ENCODE data around the gene TSHZ2.

Gene TSHZ2

DNA sequence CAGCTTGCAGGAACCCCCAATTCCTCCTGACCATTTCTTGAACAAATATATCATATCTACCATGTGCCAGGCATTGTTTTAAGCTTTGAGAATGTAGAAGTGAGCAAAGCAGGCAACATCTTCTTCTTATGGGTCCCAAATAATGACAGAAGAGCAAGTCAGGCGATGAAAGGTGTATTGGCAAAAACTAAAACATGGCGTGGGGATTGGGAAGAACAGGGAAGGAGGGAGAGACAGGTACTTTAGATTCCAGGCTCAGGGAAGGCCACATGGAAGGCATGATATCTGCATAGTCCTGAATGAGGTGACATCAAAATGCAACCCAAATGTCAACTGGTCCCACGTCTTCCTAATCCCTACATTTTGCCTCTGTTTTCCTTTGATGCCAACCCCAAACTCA lies 434.4 kb downstream of the TSHZ2 start:
- Histone ChIP-seq H3K27me3 (replicated peaks; ENCODE audit: control insufficient read depth, insufficient read depth, low read length) (no peaks in the 10 kb centered on the region; the same call in 1 of the 2 replicates), H3K4me3 (replicated peaks; ENCODE audit: low read depth, low read length) (no peak overlapping the region), H3K36me3 (ENCODE audit: control insufficient read depth, insufficient read depth, low read length) (no peaks in the 10 kb centered on the region)
- TF ChIP-seq, protein P1, sequence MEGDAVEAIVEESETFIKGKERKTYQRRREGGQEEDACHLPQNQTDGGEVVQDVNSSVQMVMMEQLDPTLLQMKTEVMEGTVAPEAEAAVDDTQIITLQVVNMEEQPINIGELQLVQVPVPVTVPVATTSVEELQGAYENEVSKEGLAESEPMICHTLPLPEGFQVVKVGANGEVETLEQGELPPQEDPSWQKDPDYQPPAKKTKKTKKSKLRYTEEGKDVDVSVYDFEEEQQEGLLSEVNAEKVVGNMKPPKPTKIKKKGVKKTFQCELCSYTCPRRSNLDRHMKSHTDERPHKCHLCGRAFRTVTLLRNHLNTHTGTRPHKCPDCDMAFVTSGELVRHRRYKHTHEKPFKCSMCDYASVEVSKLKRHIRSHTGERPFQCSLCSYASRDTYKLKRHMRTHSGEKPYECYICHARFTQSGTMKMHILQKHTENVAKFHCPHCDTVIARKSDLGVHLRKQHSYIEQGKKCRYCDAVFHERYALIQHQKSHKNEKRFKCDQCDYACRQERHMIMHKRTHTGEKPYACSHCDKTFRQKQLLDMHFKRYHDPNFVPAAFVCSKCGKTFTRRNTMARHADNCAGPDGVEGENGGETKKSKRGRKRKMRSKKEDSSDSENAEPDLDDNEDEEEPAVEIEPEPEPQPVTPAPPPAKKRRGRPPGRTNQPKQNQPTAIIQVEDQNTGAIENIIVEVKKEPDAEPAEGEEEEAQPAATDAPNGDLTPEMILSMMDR (IDR thresholded peaks at IDR 0.05; ENCODE audit: insufficient read depth, low read length, poor library complexity, severe bottlenecking): no peak
- no peak for DNase-seq (ENCODE audit: extremely low read depth, insufficient read length)

DNA sequence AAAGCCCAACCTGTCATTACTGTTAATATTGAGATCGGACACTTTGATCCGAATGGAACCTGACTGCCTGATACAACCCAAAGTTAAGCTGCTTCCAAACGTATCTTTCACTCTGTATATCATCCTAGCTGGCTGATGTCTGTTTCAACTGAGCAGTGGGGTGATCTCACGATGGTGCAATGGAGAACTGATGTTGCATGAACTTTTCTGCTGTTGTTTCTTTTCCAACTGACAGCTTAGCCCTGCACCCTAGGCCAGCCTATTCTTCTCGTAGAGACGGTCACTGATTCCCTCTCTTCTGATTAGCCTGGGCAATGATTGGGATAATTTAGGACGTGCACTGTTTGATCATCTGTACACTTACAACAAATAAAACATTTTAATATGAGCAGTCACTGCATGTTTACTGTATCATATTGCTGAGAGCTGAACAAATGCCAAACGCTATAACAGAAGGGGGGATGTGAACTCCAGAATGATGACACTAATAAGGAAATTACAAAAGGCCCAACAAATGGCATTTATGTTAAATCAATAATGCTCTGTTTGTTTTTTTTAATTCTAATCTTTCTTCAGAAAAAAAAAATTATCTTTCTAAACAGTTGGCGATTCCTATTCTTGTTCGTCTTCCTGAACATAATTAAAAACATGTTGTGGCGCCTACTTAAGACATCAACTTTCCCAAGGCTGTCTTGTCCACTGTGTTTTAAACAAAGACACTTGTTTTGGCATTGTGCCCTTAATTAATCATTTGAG lies 436.7 kb downstream of the TSHZ2 start:
- TF ChIP-seq, protein P1 (IDR thresholded peaks at IDR 0.05; ENCODE audit: insufficient read depth, low read length, poor library complexity, severe bottlenecking): no peak
- no peak overlapping the region for H3K4me3 ChIP-seq (replicated peaks; ENCODE audit: low read depth, low read length)
- DNase-seq (ENCODE audit: extremely low read depth, insufficient read length): no peak
- H3K36me3 ChIP-seq (ENCODE audit: control insufficient read depth, insufficient read depth, low read length): no peaks in the 10 kb centered on the region
- H3K27me3 ChIP-seq (replicated peaks; ENCODE audit: control insufficient read depth, insufficient read depth, low read length): no peaks in the 10 kb centered on the region; the same call in 1 of the 2 replicates

DNA sequence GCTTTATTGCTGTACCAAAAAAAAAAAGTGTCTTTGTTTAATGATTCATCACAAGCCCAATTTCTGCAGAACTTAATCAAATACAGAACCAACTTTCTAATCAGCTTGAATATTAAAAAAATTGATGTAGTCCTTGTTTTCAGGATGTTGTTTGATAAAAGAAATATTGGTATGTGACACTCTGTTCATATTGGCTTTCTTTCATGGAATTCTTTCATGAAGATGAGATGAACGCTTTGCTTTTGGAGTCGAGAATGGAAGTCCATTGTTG lies 437.2 kb downstream of the TSHZ2 start:
- DNase-seq (ENCODE audit: extremely low read depth, insufficient read length): no peak

DNA sequence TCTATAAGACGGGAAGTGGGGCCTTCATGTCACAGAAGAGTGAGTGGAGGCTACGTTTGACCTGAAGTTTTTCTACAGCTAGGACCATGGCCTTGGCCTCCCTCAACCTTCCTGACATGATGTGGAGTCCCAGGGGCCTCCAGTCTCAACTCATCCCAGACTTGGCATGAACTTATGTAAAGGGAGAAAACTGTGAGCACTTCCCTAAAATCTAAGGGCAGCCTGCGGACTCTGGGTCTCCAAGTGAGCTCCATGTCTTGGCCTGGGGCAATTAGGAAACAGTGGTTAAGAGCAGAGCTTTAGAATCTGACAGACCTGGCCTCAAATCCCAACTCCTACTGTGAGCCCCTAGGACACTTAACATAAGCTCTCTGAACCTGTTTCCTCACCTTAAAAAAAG lies 439.0 kb downstream of the TSHZ2 start:
- H3K36me3 ChIP-seq (ENCODE audit: control insufficient read depth, insufficient read depth, low read length): no peaks in the 10 kb centered on the region
- no peak for DNase-seq (ENCODE audit: extremely low read depth, insufficient read length)
- H3K4me3 ChIP-seq (replicated peaks; ENCODE audit: low read depth, low read length): no peak overlapping the region

More for the DNA sequence above, 437.2 kb downstream of the TSHZ2 start:
- Histone ChIP-seq H3K36me3 (ENCODE audit: control insufficient read depth, insufficient read depth, low read length) (no peaks in the 10 kb centered on the region), H3K4me3 (replicated peaks; ENCODE audit: low read depth, low read length) (no peak overlapping the region), H3K27me3 (replicated peaks; ENCODE audit: control insufficient read depth, insufficient read depth, low read length) (no peaks in the 10 kb centered on the region; the same call in 1 of the 2 replicates)
- TF ChIP-seq, protein P1 (IDR thresholded peaks at IDR 0.05; ENCODE audit: insufficient read depth, low read length, poor library complexity, severe bottlenecking): no peak

DNA sequence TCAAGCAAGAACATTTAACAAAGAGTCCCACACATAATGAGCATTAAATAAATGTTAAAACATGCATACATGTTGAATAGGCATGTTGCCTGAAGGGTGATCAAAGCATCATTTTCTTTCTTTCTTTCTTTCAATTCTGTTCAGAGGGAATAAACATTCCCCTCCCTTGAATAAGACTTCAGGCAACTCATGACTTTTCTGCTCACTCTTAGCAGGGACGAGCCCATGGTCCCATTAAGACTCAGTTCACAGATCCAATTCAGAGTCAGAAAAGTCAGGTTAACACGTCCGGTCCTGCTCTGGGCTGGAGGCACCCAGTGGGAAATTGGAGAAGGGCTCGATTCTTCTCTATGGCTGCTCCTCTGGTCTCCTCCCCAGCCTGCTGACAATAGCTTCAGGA lies 439.7 kb downstream of the TSHZ2 start:
- no peak overlapping the region for H3K4me3 ChIP-seq (replicated peaks; ENCODE audit: low read depth, low read length)
- no peaks in the 10 kb centered on the region for H3K36me3 ChIP-seq (ENCODE audit: control insufficient read depth, insufficient read depth, low read length)
- no peaks in the 10 kb centered on the region for H3K27me3 ChIP-seq (replicated peaks; ENCODE audit: control insufficient read depth, insufficient read depth, low read length)
- TF ChIP-seq, protein P1 (IDR thresholded peaks at IDR 0.05; ENCODE audit: insufficient read depth, low read length, poor library complexity, severe bottlenecking): no peak
- no peak for DNase-seq (ENCODE audit: extremely low read depth, insufficient read length)

More for the DNA sequence above, 439.0 kb downstream of the TSHZ2 start:
- TF ChIP-seq, protein P1 (IDR thresholded peaks at IDR 0.05; ENCODE audit: insufficient read depth, low read length, poor library complexity, severe bottlenecking): no peak
- no peaks in the 10 kb centered on the region; the same call in 1 of the 2 replicates for H3K27me3 ChIP-seq (replicated peaks; ENCODE audit: control insufficient read depth, insufficient read depth, low read length)
